Measurements from ENCODE around the gene PARS2. TPM values are rescaled to one million over a fixed set of nuclear protein-coding genes. Genes with fewer than 3 reads are reported as not detected.

PARS2 gene
- total RNA-seq, 1 experiment from 2014 or later = 10.2 TPM

DNA sequence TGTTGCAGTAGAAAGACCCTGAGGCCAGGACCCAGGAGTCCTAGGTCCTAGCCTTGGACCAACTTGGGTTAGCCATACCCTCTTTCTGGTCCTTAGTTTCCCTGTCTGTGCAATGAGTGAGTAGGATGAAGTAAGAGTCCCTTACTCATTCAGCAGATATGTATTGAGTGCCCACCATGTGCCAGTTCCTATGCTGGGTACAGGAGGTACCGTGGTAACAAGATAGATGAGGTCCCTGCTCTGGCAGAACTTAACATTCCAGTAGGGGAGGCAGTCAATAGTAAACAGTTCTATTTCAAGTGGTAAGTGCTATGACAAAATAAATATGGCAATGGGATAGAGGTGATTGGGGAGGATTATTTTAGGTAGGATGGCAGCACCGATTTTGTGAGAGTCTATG, 18.3 kb upstream of the PARS2 start:
- no CpG with 5 or more reads among the region's 2 CpGs for WGBS (ENCODE audit: extremely low coverage, insufficient read length, low lambda C conversion rate)
- H2BK15ac ChIP-seq (ENCODE audit: low read depth, low read length) = no peak overlapping the region
- no peak overlapping the region for H3K27ac Mint-ChIP-seq
- H3K4me3 Mint-ChIP-seq = no peak overlapping the region
- H3K56ac ChIP-seq (ENCODE audit: insufficient read length, low read depth, low read length) = no peak overlapping the region
- no peaks in the 10 kb centered on the region for H3K9me3 Mint-ChIP-seq
- no peak overlapping the region for H3T11ph ChIP-seq (ENCODE audit: low read length)
- H4K20me1 ChIP-seq (ENCODE audit: control insufficient read depth, insufficient read depth, insufficient read length) = no peaks in the 10 kb centered on the region
- no peak overlapping the region for H2BK12ac ChIP-seq (ENCODE audit: insufficient read length, low read depth, low read length)
- peaks cover 59% of the 10 kb centered on the region for H3K27me3 Mint-ChIP-seq (ENCODE audit: low read depth)
- H3K27ac ChIP-seq (ENCODE audit: insufficient read length, low read depth, low read length) = no peak overlapping the region
- no peak overlapping the region for H3K4ac ChIP-seq (ENCODE audit: low read depth, low read length)
- H3K36me3 Mint-ChIP-seq (ENCODE audit: insufficient read depth in 1 of 3, low read depth in 3 of 3) = no peaks in the 10 kb centered on the region
- no peak overlapping the region for H3K4me2 ChIP-seq (ENCODE audit: insufficient read depth, insufficient read length, low read length)
- H3K27me3 ChIP-seq (ENCODE audit: insufficient read depth, low read length) = peaks cover 3% of the 10 kb centered on the region; the same call in 1 of the 2 replicates
- no peak overlapping the region for H4K8ac ChIP-seq (replicated peaks; ENCODE audit: insufficient read length, low read depth, low read length)
- no peak overlapping the region for H2BK20ac ChIP-seq (ENCODE audit: low read depth, low read length, poor library complexity, severe bottlenecking)
- no peak overlapping the region for H2BK5ac ChIP-seq (ENCODE audit: insufficient read length, low read length)
- no peak overlapping the region for H3K14ac ChIP-seq (ENCODE audit: insufficient read depth, low read length)
- no peak overlapping the region for H2AK5ac ChIP-seq (ENCODE audit: insufficient read length, low read length)
- H3K18ac ChIP-seq (ENCODE audit: insufficient read length, low read depth, low read length) = no peak overlapping the region
- H3K9me3 ChIP-seq (ENCODE audit: control insufficient read depth, low read depth, low read length) = no peaks in the 10 kb centered on the region
- DNase-seq = no peak
- H2BK120ac ChIP-seq (ENCODE audit: low read depth, low read length, poor library complexity, severe bottlenecking) = no peak overlapping the region
- peaks cover 0 to 5% of the 10 kb centered on the region in 2 experiments; a peak in 1 of 4 replicates for H3K4me1 Mint-ChIP-seq
- no peaks in the 10 kb centered on the region for H3K79me2 ChIP-seq (ENCODE audit: insufficient read depth, low read length)
- no peaks in the 10 kb centered on the region for H3K79me1 ChIP-seq (ENCODE audit: insufficient read depth, low read depth, low read length, poor library complexity, severe bottlenecking)
- H3K23me2 ChIP-seq (ENCODE audit: insufficient read length, low read depth, low read length, poor library complexity, severe bottlenecking) = no peaks in the 10 kb centered on the region
- H2AFZ ChIP-seq (ENCODE audit: low read length) = no peak overlapping the region
- H3K9ac ChIP-seq (ENCODE audit: extremely low read depth, insufficient read length, low read length) = no peak overlapping the region
- TF ChIP-seq, protein P1, sequence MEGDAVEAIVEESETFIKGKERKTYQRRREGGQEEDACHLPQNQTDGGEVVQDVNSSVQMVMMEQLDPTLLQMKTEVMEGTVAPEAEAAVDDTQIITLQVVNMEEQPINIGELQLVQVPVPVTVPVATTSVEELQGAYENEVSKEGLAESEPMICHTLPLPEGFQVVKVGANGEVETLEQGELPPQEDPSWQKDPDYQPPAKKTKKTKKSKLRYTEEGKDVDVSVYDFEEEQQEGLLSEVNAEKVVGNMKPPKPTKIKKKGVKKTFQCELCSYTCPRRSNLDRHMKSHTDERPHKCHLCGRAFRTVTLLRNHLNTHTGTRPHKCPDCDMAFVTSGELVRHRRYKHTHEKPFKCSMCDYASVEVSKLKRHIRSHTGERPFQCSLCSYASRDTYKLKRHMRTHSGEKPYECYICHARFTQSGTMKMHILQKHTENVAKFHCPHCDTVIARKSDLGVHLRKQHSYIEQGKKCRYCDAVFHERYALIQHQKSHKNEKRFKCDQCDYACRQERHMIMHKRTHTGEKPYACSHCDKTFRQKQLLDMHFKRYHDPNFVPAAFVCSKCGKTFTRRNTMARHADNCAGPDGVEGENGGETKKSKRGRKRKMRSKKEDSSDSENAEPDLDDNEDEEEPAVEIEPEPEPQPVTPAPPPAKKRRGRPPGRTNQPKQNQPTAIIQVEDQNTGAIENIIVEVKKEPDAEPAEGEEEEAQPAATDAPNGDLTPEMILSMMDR (conservative IDR thresholded peaks at IDR 0.05) = no peak
- H3K4me1 ChIP-seq (ENCODE audit: insufficient read depth, low read length) = no peaks in the 10 kb centered on the region
- no peak overlapping the region for H4K5ac ChIP-seq (ENCODE audit: insufficient read length, low read depth, low read length)
- no peak overlapping the region for H4K91ac ChIP-seq (ENCODE audit: insufficient read length, low read depth, low read length)
- H3K23ac ChIP-seq (ENCODE audit: insufficient read length, low read depth, low read length) = no peak overlapping the region
